Measurements from ENCODE around the gene ARHGDIA. TPM values are rescaled to one million over a fixed set of nuclear protein-coding genes. Genes with fewer than 3 reads are reported as not detected.
A peak's percentile ranks its signal among the peaks of the same experiment; 100 is the strongest.

ARHGDIA gene
- polyA plus RNA-seq, 1 donor = 203 TPM

DNA sequence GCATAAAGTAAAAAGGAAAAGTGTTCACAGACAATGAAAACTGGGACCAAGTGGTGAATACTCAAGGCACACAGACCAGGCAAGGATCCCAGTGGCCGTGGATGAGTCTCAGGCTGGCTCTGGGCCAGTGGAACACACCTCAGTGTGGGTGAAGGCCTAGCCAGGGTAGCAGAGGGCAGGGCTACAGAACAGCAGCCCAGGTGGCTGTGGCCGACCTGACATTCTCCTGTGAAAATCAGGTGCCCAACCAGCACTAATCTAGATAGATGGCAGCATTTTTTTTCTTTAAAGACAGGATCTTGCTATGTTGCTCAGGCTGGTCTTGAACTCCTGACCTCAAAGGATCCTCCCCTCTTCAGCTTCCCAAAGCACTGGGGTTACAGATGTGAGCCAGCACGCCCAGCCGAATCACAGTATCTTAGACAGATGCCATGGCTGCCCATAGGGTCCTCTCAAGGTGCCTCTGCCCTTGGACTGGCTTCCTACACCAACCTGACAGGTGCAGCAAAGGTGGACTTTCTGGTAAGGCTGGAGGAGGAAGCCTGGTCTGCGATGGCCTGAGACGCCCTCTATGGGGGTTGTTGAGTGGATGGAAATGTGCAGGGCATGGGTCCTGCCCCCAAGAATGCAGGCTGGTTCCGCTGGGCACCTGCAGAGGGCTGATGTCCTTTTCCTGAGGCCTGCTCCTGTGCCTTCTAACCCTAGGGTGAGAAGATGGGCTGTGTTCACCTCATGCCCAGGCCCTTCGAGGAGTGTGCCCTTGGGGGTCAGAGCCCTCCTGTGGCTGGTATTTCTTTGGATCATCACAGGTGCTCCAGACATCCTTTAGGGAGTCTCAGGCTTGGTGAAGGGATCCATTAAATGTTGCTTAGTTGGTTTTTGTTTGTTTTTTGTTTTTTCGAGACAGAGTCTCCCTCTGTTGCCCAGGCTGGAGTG is 7.0 kb downstream of the ARHGDIA start:
- Histone ChIP-seq H3K4me3 (ENCODE audit: low read length) (no peak overlapping the region), H3K27me3 (ENCODE audit: control insufficient read depth, insufficient read depth, low read length) (no peaks in the 10 kb centered on the region), H3K4me1 (ENCODE audit: control insufficient read depth, insufficient read depth, low read length) (peaks cover 66% of the 10 kb centered on the region), H3K36me3 (ENCODE audit: control insufficient read depth, insufficient read depth, low read length) (peaks cover 46% of the 10 kb centered on the region), H3K9me3 (ENCODE audit: control insufficient read depth, low read depth, low read length) (peaks cover 9% of the 10 kb centered on the region), H3K27ac (ENCODE audit: low read length) (no peak overlapping the region)
- WGBS (ENCODE audit: insufficient coverage, low lambda C conversion rate) = no CpG with 5 or more reads among the region's 9 CpGs
- DNase-seq = no peak

DNA sequence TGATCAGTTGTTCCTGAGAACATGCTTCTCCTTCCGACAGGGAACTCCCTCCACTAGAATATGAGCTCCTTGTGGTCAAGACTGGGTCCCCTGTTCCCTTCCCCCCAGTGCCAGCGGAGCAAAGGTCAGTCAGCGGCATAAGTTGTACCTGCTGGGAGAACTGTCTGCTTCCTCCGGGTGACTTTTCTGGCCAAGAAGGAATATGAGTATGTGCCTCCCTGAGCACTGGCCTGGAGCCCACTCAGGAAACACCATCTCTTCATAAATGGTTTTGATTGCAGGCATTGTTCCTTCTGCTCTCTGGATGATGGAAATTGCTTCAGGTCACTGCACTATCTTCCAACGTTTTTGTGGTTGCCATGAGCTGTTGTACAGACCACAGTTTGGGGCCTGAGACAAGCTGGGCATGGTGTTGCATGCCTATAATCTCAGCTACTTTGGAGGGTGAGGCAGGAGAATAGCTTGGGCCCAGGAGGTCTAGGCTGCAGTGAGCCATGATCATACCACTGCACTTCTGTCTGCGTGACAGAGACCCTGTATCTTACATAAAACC is 7.9 kb downstream of the ARHGDIA start:
- Histone ChIP-seq H3K4me3 (ENCODE audit: low read length) (no peak overlapping the region), H3K9me3 (ENCODE audit: control insufficient read depth, low read depth, low read length) (peaks cover 2% of the 10 kb centered on the region), H3K36me3 (ENCODE audit: control insufficient read depth, insufficient read depth, low read length) (peaks cover 46% of the 10 kb centered on the region), H3K27me3 (ENCODE audit: control insufficient read depth, insufficient read depth, low read length) (no peaks in the 10 kb centered on the region), H3K27ac (ENCODE audit: low read length) (no peak overlapping the region), H3K4me1 (ENCODE audit: control insufficient read depth, insufficient read depth, low read length) (peaks cover 64% of the 10 kb centered on the region)
- no peak for DNase-seq
- WGBS (ENCODE audit: insufficient coverage, low lambda C conversion rate) = no CpG with 5 or more reads among the region's 6 CpGs

DNA sequence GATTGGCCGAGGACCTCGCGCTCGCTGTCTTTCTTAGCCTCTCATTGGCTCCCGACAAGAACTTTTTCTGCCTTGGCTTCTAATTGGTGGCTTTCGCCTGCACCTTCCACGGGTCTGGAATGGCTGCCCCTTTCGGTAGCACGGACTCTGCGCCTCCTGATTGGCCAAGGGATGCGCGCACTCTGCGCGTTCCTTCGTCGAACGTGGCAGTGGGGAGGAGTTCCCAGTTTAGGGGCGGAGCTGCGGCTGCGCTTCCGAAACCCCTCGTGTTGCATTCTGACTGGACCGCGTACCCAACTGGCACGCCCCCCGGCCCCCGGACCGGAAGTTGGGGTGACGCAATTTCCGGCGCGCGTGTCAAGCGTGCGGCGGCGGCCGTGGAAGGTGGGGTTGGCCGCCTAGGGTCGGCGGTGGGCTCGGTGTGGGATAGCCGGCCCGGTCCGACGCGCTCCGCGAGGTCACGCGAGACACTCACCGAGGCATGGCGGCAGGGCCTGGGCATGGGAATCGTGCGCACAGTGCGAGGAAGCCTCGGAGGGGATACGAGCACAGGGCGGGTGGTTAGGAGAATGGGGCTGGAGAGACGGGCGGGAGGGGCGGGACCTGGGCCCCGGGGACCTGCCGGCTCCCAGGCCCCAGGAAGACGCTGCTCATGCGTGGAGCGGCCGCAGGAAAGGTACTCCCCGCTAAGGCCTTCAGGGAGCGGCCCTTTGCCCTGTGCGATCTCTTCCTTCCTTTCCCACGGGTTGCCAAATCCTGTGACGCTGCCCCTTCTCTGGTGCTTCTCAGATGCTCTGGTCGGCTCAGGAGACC is 10.2 kb downstream of the ARHGDIA start:
- DNase-seq = peak; percentile 100
- Histone ChIP-seq H3K4me1 (ENCODE audit: control insufficient read depth, insufficient read depth, low read length) (peaks cover 44% of the 10 kb centered on the region), H3K4me3 (ENCODE audit: low read length) (peak overlapping the region; percentile 59), H3K27ac (ENCODE audit: low read length) (peak overlapping the region; percentile 85), H3K36me3 (ENCODE audit: control insufficient read depth, insufficient read depth, low read length) (peaks cover 48% of the 10 kb centered on the region), H3K27me3 (ENCODE audit: control insufficient read depth, insufficient read depth, low read length) (no peaks in the 10 kb centered on the region), H3K9me3 (ENCODE audit: control insufficient read depth, low read depth, low read length) (peaks cover 2% of the 10 kb centered on the region)
- no CpG with 5 or more reads among the region's 74 CpGs for WGBS (ENCODE audit: insufficient coverage, low lambda C conversion rate)

DNA sequence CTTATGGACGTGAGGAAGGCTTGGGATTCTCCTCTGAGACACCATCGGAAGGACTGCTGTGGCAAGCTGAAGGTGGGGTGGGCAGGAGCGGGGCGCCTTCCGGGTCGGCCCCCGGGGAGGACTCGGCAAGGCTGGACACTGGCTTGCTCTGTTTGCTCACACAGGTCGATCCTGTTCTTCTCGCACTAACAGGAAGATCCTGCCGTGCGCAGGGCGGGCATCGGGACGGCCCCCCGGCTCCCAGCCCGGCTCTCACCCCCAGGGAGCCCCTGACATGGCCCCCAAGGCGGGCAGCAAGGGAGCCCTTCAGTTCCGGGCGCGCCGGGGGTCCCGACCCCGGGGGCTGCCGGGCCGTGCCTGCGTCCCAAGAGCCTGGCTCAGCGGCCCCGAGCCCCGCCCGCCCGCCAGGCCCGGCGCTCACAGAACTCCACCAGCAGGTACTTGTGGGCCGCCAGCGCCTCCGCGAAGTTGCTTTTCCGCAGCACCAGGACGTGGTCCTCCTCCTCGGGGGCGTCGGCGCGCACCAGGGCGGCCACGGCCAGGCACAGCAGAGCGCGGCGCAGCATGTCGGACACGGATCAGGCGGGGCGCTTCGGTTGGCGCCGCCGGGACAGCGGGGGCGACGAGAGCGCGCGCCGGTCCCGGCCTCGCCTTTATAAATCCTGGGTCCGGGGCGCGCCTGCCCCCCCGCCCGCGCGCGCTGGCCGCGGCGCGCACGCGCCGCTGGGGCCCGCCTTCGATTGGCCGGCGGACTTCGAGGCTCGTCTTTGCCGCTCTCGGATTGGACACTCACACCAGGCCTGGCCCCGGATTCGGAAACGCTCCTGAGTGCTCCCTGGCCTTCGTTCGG is 11.0 kb downstream of the ARHGDIA start, which contains the start of gene P4HB:
Gene P4HB, minus strand, starts transcription at position 630 of the 850 bp plus-strand sequence. Its CDS starts 64 bp downstream, at position 566.
- peaks cover 2% of the 10 kb centered on the region for H3K9me3 ChIP-seq (ENCODE audit: control insufficient read depth, low read depth, low read length)
- DNase-seq = peak in 1 of 2 donors; percentile 40
- no peaks in the 10 kb centered on the region for H3K27me3 ChIP-seq (ENCODE audit: control insufficient read depth, insufficient read depth, low read length)
- peaks cover 36% of the 10 kb centered on the region for H3K4me1 ChIP-seq (ENCODE audit: control insufficient read depth, insufficient read depth, low read length)
- H3K36me3 ChIP-seq (ENCODE audit: control insufficient read depth, insufficient read depth, low read length) = peaks cover 49% of the 10 kb centered on the region
- H3K4me3 ChIP-seq (ENCODE audit: low read length) = peak within 1 kb of the TSS; percentile 95
- peak within 1 kb of the TSS; percentile 90 for H3K27ac ChIP-seq (ENCODE audit: low read length)
- WGBS (ENCODE audit: insufficient coverage, low lambda C conversion rate) = no CpG with 5 or more reads among the region's 95 CpGs

DNA sequence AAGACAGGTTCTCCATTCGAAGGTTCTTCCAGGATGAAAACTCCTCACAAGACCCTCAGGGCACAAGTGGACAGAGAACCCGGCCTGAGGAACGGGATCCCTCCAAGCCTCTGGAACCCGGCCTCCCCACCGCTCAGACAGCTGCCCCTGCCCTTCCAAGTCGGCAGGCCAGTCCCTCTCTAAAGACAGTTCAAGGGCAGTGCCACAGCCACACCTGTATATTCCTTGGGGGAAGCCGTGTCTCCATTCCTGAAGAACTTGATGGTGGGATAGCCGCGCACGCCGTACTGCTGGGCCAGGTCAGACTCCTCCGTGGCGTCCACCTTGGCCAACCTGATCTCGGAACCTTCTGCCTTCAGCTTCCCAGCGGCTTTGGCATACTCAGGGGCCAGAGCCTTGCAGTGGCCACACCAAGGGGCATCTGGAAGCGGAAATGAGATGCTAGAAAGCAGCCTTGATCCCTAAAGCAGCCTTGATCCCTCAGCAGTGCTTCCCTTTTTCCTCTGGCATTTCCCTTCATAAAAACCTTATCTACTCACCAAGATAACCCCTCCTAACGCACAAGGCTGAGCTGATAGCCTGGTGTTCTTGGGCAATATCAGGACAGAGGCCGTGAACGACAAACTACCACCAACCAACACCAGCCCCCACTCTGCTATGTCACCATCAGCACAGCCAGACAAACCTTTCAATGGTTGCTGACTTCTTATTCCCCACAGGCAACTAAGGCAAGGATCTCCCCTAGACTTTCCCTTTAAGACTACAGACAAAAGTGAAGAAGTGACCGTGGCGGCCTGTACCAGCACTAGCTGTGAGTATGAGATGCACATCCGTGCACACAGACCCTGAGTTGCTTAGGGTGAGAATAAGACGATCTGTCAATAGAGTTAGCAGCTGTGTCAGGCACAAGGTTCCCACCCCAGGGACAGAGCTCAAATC is 11.9 kb downstream of the ARHGDIA start:
- H3K9me3 ChIP-seq (ENCODE audit: control insufficient read depth, low read depth, low read length) = peaks cover 2% of the 10 kb centered on the region
- peak overlapping the region; percentile 90 for H3K27ac ChIP-seq (ENCODE audit: low read length)
- H3K36me3 ChIP-seq (ENCODE audit: control insufficient read depth, insufficient read depth, low read length) = peaks cover 54% of the 10 kb centered on the region
- H3K27me3 ChIP-seq (ENCODE audit: control insufficient read depth, insufficient read depth, low read length) = no peaks in the 10 kb centered on the region
- peak overlapping the region; percentile 95 for H3K4me3 ChIP-seq (ENCODE audit: low read length)
- no CpG with 5 or more reads among the region's 23 CpGs for WGBS (ENCODE audit: insufficient coverage, low lambda C conversion rate)
- DNase-seq = peak; percentile 64 to 74
- H3K4me1 ChIP-seq (ENCODE audit: control insufficient read depth, insufficient read depth, low read length) = peaks cover 30% of the 10 kb centered on the region

DNA sequence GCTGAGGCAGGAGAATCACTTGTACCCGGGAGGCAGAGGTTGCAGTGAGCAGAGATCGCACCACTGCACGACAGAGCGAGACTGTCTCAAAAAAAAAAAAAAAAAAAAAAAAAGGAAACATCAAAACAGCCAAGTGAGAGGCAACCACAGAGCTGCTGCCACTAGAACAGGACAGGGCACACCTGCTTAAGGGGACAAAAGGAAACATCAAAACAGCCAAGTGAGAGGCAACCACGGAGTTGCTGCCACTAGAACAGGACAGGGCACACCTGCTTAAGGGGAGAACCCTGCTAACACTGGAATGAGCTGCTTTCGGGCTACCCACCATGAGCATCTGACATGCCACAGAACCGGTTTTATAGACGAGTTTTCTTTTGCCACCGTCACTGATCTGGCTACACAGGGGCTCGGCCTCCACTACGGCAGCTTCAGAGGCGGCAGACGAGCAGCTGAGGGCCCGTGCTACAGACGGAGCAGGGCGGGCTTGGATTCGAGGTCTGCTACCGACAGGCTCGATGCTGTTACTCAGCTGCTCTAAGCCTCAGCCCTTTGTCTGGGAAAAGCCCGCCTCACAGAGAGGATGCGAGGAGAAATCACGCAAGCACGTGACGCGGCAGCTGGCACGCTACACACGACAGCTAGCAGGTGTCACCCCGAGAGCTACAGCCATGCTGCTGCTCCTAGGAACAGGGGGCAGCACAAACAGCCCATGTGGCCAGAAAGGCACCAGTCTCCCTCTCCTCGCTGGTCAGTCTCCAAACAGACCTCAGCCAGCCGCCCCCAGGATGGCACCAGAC is 12.8 kb downstream of the ARHGDIA start:
- peaks cover 25% of the 10 kb centered on the region for H3K4me1 ChIP-seq (ENCODE audit: control insufficient read depth, insufficient read depth, low read length)
- H3K27me3 ChIP-seq (ENCODE audit: control insufficient read depth, insufficient read depth, low read length) = no peaks in the 10 kb centered on the region
- WGBS (ENCODE audit: insufficient coverage, low lambda C conversion rate) = no CpG with 5 or more reads among the region's 30 CpGs
- DNase-seq = no peak
- H3K36me3 ChIP-seq (ENCODE audit: control insufficient read depth, insufficient read depth, low read length) = peaks cover 59% of the 10 kb centered on the region
- no peak overlapping the region for H3K27ac ChIP-seq (ENCODE audit: low read length)
- peaks cover 2% of the 10 kb centered on the region for H3K9me3 ChIP-seq (ENCODE audit: control insufficient read depth, low read depth, low read length)
- H3K4me3 ChIP-seq (ENCODE audit: low read length) = peak overlapping the region; percentile 95

DNA sequence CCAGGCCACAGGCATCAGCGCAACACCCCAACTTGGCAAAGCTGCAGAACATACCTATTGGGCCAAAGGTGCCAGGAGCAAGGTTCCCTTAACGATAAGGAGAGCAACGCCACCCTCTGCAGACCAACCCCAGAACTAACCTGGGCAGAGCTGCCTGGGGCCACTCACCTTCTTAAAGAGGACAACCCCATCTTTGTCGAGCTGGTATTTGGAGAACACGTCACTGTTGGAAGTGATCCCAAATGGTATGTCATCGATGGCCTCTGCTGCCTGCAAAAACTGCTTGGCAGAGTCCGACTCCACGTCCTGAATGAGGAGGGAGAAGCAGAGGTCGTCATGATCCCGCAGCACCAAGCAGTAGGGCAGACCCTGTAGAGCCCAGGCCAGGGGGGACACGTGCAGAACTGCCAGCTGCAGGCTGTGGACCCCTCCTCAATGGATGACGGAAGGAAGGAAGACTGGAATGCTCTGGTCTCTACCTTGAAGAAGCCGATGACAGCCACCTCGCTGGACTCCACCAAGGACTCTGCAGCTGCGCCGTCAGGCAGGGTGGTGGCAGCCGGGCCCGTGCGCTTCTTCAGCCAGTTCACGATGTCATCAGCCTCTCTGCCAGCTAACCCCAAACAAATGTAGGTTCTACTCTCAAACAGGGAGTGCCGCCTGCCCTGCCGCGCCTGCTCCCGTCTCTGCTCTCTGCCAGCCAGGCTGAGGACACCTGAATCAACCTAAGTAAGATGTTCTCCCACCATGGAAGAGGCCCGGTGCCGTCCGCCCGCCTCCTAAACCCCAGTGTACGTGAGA is 16.0 kb downstream of the ARHGDIA start:
- no peak overlapping the region for H3K4me3 ChIP-seq (ENCODE audit: low read length)
- H3K27ac ChIP-seq (ENCODE audit: low read length) = no peak overlapping the region

DNA sequence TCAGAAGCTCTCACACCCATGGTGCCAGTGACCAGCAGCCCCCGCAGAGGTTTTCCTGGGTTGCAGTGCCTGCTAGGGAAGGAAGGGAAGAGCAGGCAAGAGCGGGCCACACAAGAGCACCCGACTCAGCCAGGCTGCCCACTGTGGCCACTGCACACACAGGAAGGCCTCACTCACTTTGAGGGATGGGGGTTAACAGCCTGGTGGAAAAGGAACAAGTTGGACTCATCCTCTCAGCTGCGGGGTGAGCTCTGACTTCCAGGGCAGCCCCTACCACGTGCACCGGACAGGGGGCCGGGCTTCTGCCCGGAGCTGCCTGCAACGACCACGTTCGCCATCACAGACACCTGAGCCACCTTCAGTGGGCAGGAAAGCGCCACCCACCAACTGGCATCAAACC is 18.9 kb downstream of the ARHGDIA start:
- H3K36me3 ChIP-seq (ENCODE audit: control insufficient read depth, insufficient read depth, low read length) = peaks cover 76% of the 10 kb centered on the region
- WGBS (ENCODE audit: insufficient coverage, low lambda C conversion rate) = no CpG with 5 or more reads among the region's 12 CpGs
- no peak overlapping the region for H3K27ac ChIP-seq (ENCODE audit: low read length)
- no peaks in the 10 kb centered on the region for H3K4me1 ChIP-seq (ENCODE audit: control insufficient read depth, insufficient read depth, low read length)
- no peaks in the 10 kb centered on the region for H3K9me3 ChIP-seq (ENCODE audit: control insufficient read depth, low read depth, low read length)
- no peak for DNase-seq
- no peaks in the 10 kb centered on the region for H3K27me3 ChIP-seq (ENCODE audit: control insufficient read depth, insufficient read depth, low read length)
- no peak overlapping the region for H3K4me3 ChIP-seq (ENCODE audit: low read length)

More for the DNA sequence above, 16.0 kb downstream of the ARHGDIA start:
- H3K36me3 ChIP-seq (ENCODE audit: control insufficient read depth, insufficient read depth, low read length) = peaks cover 79% of the 10 kb centered on the region
- H3K4me1 ChIP-seq (ENCODE audit: control insufficient read depth, insufficient read depth, low read length) = peaks cover 10% of the 10 kb centered on the region
- no peak for DNase-seq
- WGBS (ENCODE audit: insufficient coverage, low lambda C conversion rate) = no CpG with 5 or more reads among the region's 29 CpGs
- peaks cover 2% of the 10 kb centered on the region for H3K9me3 ChIP-seq (ENCODE audit: control insufficient read depth, low read depth, low read length)
- H3K27me3 ChIP-seq (ENCODE audit: control insufficient read depth, insufficient read depth, low read length) = no peaks in the 10 kb centered on the region

All from large intestine (tissue), 3 donors.